ENCODE data around the gene BICRA.
"Not testable (repeated sequence)": the region's sequence is repeated elsewhere in the genome, so short reads cannot be mapped to it uniquely, and the experiment has no call there.

Gene BICRA

GRCh38 chr19:47694466-47695273, 85.7 kb downstream of the BICRA start:
- no peak for DNase-seq (ENCODE audit: low read depth)

- DNase-seq (ENCODE audit: low read depth) = no peak
Measured at GRCh38 chr19:47695533-47696262, 86.8 kb downstream of the BICRA start.

- no peak for DNase-seq (ENCODE audit: low read depth)
Measured at GRCh38 chr19:47696635-47697034, 87.7 kb downstream of the BICRA start.

GRCh38 chr19:47697863-47698609, 89.1 kb downstream of the BICRA start:
- no peak for DNase-seq (ENCODE audit: low read depth)

- DNase-seq (ENCODE audit: low read depth) = no peak
Measured at GRCh38 chr19:47698631-47699359, 89.9 kb downstream of the BICRA start.

- no peak for DNase-seq (ENCODE audit: low read depth)
Measured at GRCh38 chr19:47699360-47699917, 90.5 kb downstream of the BICRA start.

- no peak for DNase-seq (ENCODE audit: low read depth)
Measured at GRCh38 chr19:47700934-47701716, 92.2 kb downstream of the BICRA start.

GRCh38 chr19:47701717-47702552, 93.0 kb downstream of the BICRA start:
- no peak for DNase-seq (ENCODE audit: low read depth)

- no peak for DNase-seq (ENCODE audit: low read depth)
Measured at GRCh38 chr19:47702671-47703070, 93.7 kb downstream of the BICRA start.

GRCh38 chr19:47703301-47703700, 94.4 kb downstream of the BICRA start:
- no peak for DNase-seq (ENCODE audit: low read depth)

GRCh38 chr19:47704024-47704423, 95.1 kb downstream of the BICRA start:
- DNase-seq (ENCODE audit: low read depth) = no peak

GRCh38 chr19:47704656-47705055, 95.7 kb downstream of the BICRA start:
- DNase-seq (ENCODE audit: low read depth) = no peak

- DNase-seq (ENCODE audit: low read depth) = no peak
Measured at GRCh38 chr19:47707135-47707925, 98.4 kb downstream of the BICRA start.

- no peak for DNase-seq (ENCODE audit: low read depth)
Measured at GRCh38 chr19:47711652-47712242, 102.8 kb downstream of the BICRA start.

- no peak for DNase-seq (ENCODE audit: low read depth)
Measured at GRCh38 chr19:47713046-47714021, 104.4 kb downstream of the BICRA start, which contains the start of gene EHD2. Gene EHD2 (plus strand): TSS chr19:47713422. CDS start chr19:47716613, 3,191 bp downstream.

GRCh38 chr19:47714339-47714738, 105.4 kb downstream of the BICRA start:
- DNase-seq (ENCODE audit: low read depth) = no peak

- not testable (repeated sequence) for DNase-seq (ENCODE audit: low read depth)
Measured at GRCh38 chr19:47714855-47715254, 105.9 kb downstream of the BICRA start.
